ENCODE results near the gene CCN2.
A peak's percentile ranks its signal among the peaks of the same experiment; 100 is the strongest.
"Not testable (repeated sequence)": the region's sequence is repeated elsewhere in the genome, so short reads cannot be mapped to it uniquely, and the experiment has no call there.

CCN2 gene

GRCh38 chr6:131937703-131938631 lies 13.2 kb downstream of the CCN2 start:
- DNase-seq: no peak

DNA sequence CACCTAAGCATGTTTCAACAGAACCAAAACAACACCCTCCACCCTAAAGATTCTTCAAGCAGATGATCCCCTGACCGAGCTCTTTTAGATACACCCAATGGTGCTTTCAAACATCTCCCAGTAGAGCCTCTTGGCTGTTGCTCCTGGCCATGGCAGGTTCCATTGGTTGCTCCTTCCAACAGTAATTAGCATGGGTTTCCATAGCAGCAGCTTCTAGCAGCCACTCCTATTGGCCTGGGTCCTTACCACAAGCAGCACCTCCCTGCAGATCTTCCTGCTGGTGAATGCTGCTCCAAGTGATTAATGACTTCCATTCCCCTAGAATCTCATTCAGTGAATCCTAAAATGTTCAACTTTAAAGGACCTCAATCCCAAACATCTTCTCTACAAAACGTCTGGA lies 13.9 kb downstream of the CCN2 start:
- DNase-seq: no peak

GRCh38 chr6:131936156-131936555 lies 15.0 kb downstream of the CCN2 start:
- DNase-seq: no peak

- no peak for DNase-seq
Measured at GRCh38 chr6:131931063-131931750, 20.0 kb downstream of the CCN2 start.

GRCh38 chr6:131929976-131930375 lies 21.2 kb downstream of the CCN2 start:
- no peak for DNase-seq

DNA sequence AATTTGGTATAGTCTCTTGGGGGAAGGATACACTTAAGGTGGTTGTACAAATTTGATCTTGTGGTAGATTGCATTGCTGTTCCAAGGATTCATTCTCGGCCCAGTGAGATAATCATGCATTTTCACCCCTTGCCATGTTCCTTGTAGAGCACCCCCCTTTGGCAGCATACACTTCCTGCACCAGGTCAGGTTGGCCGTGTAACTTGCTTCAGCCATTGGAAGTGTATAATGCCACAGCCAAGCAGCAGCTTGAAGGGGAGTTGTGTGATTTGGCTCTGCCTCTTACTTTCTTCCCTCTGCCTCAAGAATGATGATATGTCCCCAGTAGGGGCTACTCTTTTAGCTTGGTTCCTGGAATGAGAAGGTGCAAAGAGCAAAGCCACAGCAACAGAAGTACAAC lies 21.9 kb downstream of the CCN2 start:
- DNase-seq: no peak

- no peak for DNase-seq
Measured at GRCh38 chr6:131924881-131925474, 26.2 kb downstream of the CCN2 start.

DNA sequence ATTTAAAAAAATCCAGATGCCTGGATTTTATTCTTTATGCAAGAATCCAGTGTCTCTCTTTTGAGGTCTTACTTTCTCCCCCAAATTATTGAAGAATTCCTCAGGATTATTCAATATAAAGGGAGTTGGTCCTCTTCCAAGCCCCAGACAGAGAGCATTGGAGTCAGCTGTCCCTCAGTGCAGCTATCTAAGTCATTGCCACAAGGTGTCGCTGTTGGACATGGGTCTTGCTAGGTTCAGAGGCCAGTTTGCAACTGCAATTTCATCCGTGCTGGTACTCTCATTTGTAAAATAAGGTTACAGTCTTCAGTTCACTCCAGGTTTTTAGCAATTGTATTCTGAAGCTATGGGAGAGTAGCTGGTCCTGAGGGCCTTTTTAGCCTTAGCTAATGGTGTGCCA lies 27.8 kb downstream of the CCN2 start:
- DNase-seq: peak; percentile 52

- DNase-seq: no peak
Measured at GRCh38 chr6:131920656-131921055, 30.5 kb downstream of the CCN2 start.

- DNase-seq: no peak
Measured at GRCh38 chr6:131918650-131919355, 32.4 kb downstream of the CCN2 start.

DNA sequence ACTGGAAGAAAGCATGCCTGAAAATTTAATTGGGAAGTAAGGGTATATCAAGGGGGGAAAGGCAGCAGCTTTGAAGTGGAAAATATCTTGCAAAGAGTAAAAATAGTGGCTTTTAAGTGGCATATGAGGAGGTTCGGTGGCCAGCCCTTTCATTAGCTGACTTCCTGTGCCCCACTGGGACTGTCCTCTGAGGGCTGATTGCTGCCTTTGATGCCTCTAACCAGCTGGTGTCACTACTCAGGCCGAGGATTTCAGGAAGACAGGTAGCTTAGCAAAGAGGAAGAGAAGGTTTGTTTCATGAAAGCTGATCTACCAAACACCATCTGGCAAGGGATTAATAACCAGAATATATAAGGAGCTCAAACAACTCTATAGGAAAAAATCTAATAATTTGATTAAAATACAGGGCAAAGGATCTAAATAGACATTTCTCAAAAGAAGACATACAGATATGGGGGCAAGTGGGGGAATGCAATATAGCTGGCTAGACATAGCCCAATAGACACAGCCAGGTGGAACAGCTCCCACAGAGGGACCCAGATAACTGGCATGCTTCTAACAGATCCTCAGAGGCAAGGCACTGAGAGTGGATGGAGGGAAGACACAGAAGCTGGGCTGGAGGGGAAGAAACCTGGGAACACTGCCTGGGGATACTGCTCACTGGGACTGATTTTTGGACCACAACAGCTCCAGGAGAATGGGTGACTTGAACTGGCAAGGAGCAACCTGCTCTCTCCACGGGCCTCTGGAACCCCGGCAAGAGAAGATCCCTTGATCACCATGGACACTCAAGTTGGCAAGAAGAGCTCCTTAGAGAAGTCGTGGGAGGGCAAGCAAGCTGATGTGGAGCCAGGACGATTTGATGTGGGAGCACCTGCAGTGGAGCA lies 33.2 kb downstream of the CCN2 start:
- no peak for DNase-seq

DNA sequence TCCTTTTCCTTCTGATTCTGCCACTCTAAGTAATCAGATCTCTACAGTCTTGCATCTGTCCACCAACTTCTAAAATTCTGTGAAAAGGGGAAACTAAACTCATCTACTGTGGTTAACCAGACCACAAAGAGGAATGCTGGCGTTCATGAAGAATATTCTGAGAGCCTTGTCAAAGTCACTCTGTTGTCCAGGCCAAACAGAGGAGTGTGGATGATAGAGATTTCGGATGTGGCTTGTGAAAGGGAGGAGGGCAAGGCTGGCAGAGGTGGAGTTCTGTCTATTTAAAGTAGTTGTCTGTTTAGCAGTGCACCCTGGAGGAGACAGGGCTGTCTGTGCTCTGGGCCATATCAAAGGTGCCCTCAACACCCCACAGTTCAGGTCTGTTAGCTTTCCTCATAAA lies 33.9 kb downstream of the CCN2 start:
- no peak for DNase-seq

GRCh38 chr6:131916847-131917246 lies 34.3 kb downstream of the CCN2 start:
- DNase-seq: no peak

DNA sequence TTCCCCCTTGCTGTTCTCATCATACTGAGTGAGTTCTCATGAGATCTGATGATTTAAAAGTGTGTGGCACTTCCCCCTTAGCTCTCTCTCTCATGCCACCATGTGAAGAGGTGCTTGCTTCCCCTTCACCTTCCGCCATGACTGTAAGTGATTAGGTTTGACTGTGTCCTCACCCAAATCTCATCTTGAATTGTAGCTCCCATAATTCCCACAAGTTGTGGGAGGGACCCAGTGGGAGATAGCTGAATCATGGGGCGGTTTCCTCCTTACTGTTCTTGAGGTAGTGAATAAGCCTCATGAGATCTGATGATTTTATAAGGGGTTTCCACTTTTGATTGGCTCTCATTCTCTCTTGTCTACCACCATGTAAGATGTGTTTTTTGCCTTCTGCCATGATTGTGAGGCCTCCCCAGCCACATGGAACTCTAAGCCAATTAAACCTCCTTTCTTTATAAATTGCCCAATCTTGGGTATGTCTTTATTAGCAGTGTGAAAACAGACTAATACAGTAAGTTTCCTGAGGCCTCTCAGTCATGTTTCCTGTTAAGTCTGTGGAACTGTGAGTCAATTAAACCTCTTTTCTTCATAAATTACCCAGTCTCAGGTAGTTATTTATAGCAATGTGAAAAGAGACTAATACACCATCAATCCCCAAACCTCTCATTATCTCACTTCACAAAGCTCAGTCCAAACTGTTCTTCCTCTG lies 34.9 kb downstream of the CCN2 start:
- not testable (repeated sequence) for DNase-seq

GRCh38 chr6:131914967-131915751 lies 36.0 kb downstream of the CCN2 start:
- peak; percentile 70 for DNase-seq

DNA sequence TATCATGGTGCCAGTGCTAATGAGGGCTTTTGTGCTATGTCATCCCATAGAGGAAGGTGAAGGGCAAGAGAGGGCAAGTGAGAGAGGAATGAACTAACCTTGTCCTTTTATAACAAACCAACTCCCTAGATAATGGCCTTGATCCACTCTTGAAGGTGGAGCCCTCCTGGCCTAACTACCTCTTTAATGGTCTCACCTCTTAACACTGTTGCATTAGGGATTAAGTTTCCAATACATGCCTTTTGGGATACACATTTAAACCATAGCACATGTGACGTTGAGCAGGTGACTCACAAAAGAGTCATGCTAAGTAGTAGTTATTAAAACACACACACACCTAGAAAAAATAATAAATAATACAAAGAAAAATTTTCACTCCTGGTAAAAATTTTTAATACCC lies 36.9 kb downstream of the CCN2 start:
- DNase-seq: no peak

DNA sequence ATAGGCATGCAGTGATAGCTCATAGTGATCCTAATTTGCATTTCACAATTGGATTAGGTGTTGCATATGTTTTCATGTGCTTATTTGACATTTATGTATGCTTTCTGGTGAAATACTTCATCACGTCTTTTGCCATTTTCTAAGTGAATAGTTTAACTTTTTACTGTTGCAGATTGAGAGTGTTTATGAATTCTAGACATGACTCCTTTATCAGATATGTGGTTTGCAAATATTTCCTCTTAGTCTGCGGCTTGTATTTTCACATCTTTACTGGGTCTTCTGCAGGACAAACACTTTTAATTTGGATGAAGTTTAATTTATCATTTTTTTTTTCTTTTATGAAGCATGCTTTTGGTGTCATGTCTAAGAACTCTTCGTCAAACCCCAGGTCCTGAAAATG lies 39.2 kb downstream of the CCN2 start:
- no peak for DNase-seq

DNA sequence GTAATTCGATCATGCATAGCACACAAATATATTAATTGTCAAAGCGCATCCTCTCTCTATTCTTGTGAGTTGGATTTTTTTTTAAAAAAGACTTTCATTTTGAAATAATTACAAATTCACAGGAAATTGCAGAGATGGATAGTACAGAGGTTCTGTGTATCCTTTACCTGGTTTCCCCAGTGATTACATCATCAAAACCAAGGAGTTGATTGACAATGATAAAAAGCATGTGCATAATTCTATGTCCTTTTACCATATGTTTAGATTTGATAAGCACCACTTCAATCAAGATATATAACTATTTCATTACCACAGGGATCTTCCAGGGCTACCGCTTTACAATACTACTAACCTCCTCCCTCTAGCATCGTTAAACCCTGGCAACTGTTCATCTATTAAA lies 40.2 kb downstream of the CCN2 start:
- no peak for DNase-seq

- no peak for DNase-seq
Measured at GRCh38 chr6:131910219-131910589, 41.0 kb downstream of the CCN2 start.

- DNase-seq: peak; percentile 82
Measured at GRCh38 chr6:131909408-131910218, 41.6 kb downstream of the CCN2 start.
